ENCODE data around the gene SYNE4. TPM values are rescaled to one million over a fixed set of nuclear protein-coding genes. Genes with fewer than 3 reads are reported as not detected.

SYNE4 gene
- polyA plus RNA-seq, 6 donors from 2014 or later = 0.24 TPM; not detected in 5

Other genes starting within 250 kb of the SYNE4 start
- gene ARHGAP33, start 233.2 kb downstream of the SYNE4 start, polyA plus RNA-seq (ENCODE audit: low read depth in 6 of 6) = under 1 TPM in 1 of 6 donors, not detected in 5; 0.58 TPM
- not detected for gene PRODH2, start 196.0 kb downstream of the SYNE4 start, polyA plus RNA-seq (ENCODE audit: low read depth in 6 of 6)
- gene NPHS1, start 156.3 kb downstream of the SYNE4 start, polyA plus RNA-seq (ENCODE audit: low read depth in 6 of 6) = not detected
- gene KIRREL2, start 151.9 kb downstream of the SYNE4 start, polyA plus RNA-seq (ENCODE audit: low read depth in 6 of 6) = not detected
- not detected for gene APLP1, start 140.2 kb downstream of the SYNE4 start, polyA plus RNA-seq (ENCODE audit: low read depth in 6 of 6)
- gene NFKBID, start 108.3 kb downstream of the SYNE4 start, polyA plus RNA-seq (ENCODE audit: low read depth in 6 of 6) = 10 to 100 TPM; 13.5 to 79.7 (median 55.3) TPM
- gene HCST, start 106.3 kb downstream of the SYNE4 start, polyA plus RNA-seq (ENCODE audit: low read depth in 6 of 6) = 10 to 100 TPM; 33.8 to 58.5 (median 47.5) TPM
- 10 to 100 TPM in 2 of 6 donors, 1 to 10 TPM in 4; 3.4 to 28.6 (median 8.3) TPM for gene TYROBP, start 100.5 kb downstream of the SYNE4 start, polyA plus RNA-seq (ENCODE audit: low read depth in 6 of 6)
- gene LRFN3, start 72.4 kb downstream of the SYNE4 start, polyA plus RNA-seq (ENCODE audit: low read depth in 6 of 6) = under 1 TPM in 3 of 6 donors, not detected in 3; 0.12 to 0.22 (median 0.14) TPM
- gene SDHAF1, start 13.6 kb downstream of the SYNE4 start, polyA plus RNA-seq (ENCODE audit: low read depth in 6 of 6) = 10 to 100 TPM; 30.0 to 58.0 (median 48.8) TPM
- gene ALKBH6, start 5.4 kb upstream of the SYNE4 start, polyA plus RNA-seq (ENCODE audit: low read depth in 6 of 6) = 10 to 100 TPM; 13.7 to 28.9 (median 19.1) TPM
- 1 to 10 TPM in 1 of 6 donors, not detected in 5; 1.8 TPM for gene CLIP3, start 24.1 kb upstream of the SYNE4 start, polyA plus RNA-seq (ENCODE audit: low read depth in 6 of 6)
- 1 to 10 TPM; 1.4 to 7.3 (median 3.6) TPM for gene THAP8, start 45.5 kb upstream of the SYNE4 start, polyA plus RNA-seq (ENCODE audit: low read depth in 6 of 6)
- under 1 TPM in 2 of 6 donors, not detected in 4; 0.07 to 0.25 TPM for gene WDR62, start 46.1 kb upstream of the SYNE4 start, polyA plus RNA-seq (ENCODE audit: low read depth in 6 of 6)
- gene OVOL3, start 102.3 kb upstream of the SYNE4 start, polyA plus RNA-seq (ENCODE audit: low read depth in 6 of 6) = not detected
- 100 to 1,000 TPM; 112 to 139 (median 126) TPM for gene POLR2I, start 106.1 kb upstream of the SYNE4 start, polyA plus RNA-seq (ENCODE audit: low read depth in 6 of 6)
- gene TBCB, start 106.7 kb upstream of the SYNE4 start, polyA plus RNA-seq (ENCODE audit: low read depth in 6 of 6) = 100 to 1,000 TPM; 142 to 230 (median 163) TPM
- gene CAPNS1, start 131.3 kb upstream of the SYNE4 start, polyA plus RNA-seq (ENCODE audit: low read depth in 6 of 6) = 100 to 1,000 TPM in 5 of 6 donors, 10 to 100 TPM in 1; 93.5 to 156 (median 111) TPM
- gene COX7A1, start 143.6 kb upstream of the SYNE4 start, polyA plus RNA-seq (ENCODE audit: low read depth in 6 of 6) = not detected
- 1 to 10 TPM in 5 of 6 donors, not detected in 1; 1.5 to 5.2 (median 2.1) TPM for gene ZNF565, start 205.9 kb upstream of the SYNE4 start, polyA plus RNA-seq (ENCODE audit: low read depth in 6 of 6)
- gene ZNF146, start 206.3 kb upstream of the SYNE4 start, polyA plus RNA-seq (ENCODE audit: low read depth in 6 of 6) = 10 to 100 TPM; 28.0 to 85.3 (median 67.6) TPM